Activated CD8-positive, alpha-beta memory T cell treated with anti-CD3 and anti-CD28 coated beads for 24 hours (primary cell): ENCODE data around the gene PCGF1.
A peak's percentile ranks its signal among the peaks of the same experiment; 100 is the strongest.

ENCODE experiments used
- DNase-seq: peaks from one replicate; pipeline ENCODE4 v3.0.0-alpha.2; 2020

PCGF1 gene

DNA sequence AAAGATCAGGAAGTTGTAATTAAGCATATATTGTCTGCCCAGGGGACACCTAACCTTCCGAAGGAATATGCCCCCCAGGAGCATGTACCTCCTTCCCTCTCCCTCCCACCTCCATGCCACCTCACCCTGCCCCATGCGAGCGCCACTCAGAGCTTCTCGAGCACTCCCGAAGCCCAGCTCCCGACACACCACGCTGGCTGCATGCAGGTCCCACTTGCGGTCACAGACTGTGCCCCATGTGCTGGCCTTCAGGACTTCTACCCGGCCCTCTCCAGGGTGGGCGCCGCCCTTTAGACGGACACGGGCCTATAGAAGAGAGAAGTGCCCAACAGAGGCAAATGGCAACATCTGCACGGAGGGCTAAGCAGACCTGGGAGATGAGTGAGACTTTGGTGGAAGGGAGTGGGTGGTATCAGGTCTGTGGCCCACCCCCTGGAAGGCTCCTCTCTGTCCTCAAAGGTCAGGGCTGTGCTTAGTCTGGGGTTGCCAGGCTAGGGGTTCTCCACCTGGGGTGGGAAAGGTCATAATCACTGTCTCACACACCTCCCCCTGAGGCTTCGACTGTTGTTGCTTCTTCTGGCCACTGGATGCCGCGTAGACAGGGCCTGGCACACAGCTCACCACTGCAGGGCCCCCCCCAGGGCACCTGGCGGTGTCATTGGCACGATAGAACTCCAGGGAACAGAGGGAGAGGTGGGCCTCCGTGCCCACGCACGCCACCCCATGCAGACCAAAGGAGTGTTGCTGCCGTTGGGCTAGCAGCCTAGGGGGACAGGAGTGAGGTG is 28.9 kb upstream of the PCGF1 start:
- DNase-seq: no peak

DNA sequence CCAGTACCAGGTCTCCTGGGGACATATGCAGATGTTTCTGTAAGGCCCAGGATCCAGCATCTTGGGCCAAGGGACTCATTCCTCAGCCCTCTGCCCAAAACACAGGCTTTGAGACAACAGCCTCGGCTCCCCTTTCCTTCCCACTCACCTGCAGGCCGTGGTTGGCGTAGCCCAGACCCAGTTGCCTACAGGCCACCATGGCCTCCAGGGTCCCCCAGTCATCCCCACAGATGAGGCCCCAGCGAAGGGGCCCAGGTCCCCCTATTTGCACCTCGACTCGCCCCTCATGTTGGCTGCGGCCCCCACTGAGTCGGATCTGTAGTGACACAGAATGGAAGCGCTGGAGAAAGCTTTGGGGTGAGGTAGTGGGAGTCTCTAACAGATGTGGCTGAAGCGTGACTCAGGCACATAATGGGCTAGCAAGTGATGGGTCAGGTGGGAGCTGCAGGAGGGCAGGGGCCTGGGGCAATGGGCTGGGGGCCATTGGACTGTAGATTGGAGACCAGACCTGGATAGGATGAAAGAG is 28.0 kb upstream of the PCGF1 start:
- DNase-seq: no peak

DNA sequence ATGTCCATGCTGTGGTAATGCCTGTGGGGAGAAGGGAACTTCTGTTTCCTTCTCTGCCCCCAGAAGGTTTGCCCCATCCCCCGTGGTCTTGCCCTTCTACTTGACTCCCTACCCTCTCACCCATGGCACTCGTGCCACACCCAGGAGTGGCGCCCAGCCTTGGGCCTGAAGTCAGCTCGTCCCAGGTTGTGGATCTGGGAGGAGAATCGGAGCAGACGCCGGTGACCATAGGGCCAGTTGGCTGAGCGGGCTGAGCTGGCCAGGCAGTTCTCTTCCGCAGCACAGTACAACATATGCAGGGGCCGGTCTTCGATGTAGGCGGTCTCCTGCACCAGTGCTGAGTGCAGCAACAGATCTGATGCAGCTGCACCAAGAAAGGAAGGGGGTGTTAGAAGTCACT is 26.9 kb upstream of the PCGF1 start:
- DNase-seq: no peak

DNA sequence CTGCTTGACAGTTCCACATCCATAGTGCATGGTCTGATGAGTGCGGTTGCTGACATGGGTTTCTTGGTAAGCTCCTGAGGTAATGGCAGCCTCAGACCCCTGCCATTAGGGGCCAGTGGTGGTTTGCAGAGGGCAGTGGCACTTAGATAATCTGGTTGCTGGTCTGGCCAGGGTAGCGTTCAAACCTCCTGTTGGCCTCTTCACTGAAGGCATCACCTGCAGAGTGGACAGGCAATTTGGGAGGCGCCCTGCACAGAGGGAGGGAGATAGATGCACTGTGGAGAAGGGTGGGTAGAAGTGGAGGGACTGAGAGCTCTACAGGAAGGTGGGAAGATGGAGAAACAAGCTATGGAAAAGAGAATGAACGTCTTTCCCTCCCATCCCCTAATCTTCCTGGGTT is 26.0 kb upstream of the PCGF1 start:
- DNase-seq: no peak

DNA sequence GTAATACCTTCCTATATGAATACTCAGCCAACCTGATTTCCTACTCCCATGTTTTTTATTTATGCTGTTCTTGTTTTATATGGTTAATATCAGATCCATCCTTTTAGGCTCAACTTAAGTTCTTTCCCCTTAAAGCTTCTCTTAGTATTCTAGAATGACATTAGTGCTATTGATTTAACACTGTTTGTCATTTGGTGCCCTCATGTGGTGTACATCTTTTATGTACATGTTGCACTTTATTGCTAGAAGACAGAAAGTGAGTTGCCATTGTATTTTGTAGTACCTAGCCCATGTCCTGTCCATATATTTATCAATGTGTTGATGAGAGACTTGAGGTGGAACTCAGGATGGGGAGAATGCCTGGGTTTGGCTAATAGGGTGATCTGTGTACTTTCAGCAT is 24.7 kb upstream of the PCGF1 start:
- no peak for DNase-seq

DNA sequence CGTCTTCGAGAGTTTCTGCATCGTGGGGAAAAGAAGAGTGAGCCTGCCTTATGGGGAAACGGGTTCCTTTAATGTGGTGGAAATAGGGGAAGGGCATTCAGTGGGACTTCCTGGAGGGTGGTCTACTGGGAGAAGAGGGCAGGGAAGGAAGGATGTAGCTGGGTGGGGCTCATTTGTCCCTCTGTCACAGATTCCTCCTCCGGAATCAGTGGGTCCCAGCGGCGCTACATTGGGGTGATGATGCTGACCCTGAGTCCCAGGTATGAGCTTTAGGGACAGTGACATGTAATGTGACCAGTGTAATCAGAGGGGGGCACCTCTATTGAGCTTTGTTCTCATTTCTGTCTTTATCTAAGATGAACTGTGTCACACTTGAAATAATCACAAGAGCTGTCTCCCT is 24.2 kb upstream of the PCGF1 start:
- no peak for DNase-seq

DNA sequence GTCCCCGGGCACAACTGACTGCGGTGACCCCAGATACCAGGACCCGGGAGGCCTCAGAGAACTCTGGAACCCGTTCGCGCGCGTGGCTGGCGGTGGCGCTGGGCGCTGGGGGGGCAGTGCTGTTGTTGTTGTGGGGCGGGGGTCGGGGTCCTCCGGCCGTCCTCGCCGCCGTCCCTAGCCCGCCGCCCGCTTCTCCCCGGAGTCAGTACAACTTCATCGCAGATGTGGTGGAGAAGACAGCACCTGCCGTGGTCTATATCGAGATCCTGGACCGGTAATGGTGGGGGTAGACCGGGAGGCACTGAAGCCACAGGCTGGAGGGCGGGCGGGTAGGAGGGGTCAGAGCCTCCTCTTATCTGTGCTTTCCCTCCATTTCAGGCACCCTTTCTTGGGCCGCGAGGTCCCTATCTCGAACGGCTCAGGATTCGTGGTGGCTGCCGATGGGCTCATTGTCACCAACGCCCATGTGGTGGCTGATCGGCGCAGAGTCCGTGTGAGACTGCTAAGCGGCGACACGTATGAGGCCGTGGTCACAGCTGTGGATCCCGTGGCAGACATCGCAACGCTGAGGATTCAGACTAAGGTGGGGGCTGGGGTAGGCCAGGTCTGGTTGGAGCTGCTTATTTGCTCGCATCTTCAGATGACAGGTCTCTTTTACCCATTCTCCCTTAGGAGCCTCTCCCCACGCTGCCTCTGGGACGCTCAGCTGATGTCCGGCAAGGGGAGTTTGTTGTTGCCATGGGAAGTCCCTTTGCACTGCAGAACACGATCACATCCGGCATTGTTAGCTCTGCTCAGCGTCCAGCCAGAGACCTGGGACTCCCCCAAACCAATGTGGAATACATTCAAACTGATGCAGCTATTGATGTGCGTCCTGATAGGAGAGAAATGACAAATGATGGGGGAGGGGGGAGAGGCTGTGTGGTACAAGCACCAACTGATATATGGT is 23.0 kb upstream of the PCGF1 start:
- DNase-seq: peak; percentile 82

DNA sequence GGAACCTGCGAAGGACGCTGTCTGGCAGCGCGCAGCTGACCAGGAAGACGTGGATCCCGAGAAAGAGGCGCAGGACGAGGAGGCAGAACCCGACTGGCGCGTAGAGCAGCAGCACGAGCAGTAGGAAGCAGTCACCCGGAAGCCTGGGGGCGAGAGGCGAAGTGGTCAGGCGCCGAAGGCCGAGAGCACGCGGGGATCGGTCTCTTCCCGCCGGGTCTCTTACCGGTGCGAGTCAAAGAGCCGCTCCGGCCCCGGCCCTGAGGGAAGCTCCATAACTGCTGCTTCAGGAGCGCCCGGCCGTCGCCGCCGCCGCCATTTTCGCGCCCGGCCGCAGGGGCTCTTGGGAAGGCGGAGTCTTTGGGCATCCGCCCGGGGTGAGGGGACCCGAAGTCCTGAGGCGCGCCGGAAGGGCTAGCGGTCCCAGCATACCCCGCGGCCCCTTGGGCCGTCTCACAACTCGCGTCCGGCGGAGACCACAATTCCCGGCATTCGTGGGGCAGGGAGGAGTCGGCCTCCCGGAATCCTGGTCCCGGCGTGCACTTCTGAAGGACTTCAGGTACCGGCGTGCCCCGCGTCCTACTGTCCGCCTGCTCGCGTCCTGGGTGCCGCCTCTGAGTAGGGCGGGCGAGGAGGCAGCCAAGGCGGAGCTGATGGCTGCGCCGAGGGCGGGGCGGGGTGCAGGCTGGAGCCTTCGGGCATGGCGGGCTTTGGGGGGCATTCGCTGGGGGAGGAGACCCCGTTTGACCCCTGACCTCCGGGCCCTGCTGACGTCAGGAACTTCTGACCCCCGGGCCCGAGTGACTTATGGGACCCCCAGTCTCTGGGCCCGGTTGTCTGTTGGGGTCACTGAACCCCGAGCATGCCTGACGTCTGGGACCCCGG is 22.1 kb upstream of the PCGF1 start, which contains the start of the genes AUP1 and HTRA2:
Gene AUP1 (minus strand): TSS at position 350 of the 882 bp plus-strand sequence. CDS start 77 bp downstream, at position 273.
Gene HTRA2 (plus strand): TSS at position 577 of the 882 bp plus-strand sequence. CDS start 74 bp downstream, at position 651.
- DNase-seq: peak; percentile 96

DNA sequence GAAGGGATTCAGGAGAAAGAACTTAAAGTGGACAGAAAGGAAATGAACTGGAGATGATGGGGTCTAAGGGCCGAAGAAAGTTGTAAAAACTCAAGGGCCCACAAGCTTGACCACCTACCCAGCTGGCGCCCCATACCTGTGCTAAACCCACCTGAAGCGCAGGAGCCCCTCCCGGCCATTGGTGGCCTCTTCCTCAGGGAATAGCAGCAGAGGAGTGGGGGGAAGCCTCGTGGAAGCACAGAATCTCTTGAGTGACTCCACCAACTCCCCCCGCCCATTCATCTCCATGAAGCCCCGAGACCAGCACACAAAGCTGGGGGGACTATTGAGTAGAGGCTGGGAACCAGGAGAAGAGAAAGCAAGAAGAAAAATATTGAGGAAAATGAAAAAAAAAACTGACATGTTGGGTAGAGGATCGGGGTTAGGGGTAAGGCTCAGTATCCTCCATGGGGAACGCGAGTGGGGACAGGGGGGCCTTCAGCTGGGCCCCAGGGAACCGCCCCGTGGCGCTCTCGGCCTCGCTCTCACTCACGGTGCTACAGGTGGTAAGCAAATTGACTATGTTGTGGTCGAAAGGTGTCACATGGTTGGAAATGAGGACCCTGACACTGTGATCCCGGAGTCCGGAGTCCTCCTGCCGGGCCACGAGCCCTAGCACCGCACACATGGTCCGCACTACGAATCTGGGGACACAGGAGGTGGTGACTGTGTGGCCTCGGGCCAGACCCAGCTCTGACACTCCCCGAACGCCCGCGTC is 21.3 kb upstream of the PCGF1 start:
- DNase-seq: no peak

DNA sequence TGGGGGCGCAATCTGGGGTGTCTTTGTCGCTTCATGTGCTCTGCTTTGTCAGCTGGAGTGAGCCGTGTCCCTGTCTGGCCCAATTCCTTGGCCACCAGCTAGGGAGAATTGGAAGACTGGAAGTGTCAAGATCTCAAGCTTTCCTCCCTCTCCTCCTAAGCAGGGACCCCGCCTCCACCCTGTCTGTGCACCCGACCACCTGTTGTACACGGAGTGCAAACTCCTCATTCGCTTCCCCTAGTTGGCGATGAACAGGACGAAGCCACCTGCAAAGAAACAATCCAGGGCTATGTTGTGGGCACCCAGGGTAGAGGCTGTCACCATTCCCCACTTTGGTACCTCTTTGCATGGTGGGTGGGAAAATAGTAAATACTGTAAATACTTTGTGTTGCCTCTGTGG is 20.2 kb upstream of the PCGF1 start:
- DNase-seq: no peak

DNA sequence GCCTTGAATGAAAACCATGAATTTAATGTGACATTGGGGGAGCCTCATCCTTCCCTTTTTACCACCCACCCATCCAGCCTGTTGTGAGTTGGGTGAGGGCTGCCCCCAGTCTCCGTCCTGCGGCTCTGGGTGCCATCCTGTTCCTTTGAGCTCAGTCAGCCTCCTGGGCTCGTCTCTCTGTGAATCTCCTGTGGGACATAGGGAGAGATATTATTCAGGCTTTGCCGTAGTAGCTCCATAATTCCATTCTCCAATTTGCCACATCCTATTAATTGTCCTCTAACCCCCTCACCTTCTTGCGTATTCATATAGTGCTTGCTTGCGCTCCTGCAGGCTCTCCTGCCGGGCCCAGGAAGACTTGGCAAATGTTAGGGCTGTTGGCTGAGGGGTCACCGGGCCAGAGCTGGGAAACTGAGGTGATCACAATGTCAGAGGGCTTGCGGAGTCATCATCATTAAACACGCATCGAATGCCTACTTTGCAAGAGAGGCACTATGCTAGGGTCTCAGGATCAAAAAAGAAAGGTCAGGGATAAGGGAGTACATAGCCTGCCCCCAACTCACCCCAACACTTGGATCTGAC is 19.2 kb upstream of the PCGF1 start:
- DNase-seq: no peak

DNA sequence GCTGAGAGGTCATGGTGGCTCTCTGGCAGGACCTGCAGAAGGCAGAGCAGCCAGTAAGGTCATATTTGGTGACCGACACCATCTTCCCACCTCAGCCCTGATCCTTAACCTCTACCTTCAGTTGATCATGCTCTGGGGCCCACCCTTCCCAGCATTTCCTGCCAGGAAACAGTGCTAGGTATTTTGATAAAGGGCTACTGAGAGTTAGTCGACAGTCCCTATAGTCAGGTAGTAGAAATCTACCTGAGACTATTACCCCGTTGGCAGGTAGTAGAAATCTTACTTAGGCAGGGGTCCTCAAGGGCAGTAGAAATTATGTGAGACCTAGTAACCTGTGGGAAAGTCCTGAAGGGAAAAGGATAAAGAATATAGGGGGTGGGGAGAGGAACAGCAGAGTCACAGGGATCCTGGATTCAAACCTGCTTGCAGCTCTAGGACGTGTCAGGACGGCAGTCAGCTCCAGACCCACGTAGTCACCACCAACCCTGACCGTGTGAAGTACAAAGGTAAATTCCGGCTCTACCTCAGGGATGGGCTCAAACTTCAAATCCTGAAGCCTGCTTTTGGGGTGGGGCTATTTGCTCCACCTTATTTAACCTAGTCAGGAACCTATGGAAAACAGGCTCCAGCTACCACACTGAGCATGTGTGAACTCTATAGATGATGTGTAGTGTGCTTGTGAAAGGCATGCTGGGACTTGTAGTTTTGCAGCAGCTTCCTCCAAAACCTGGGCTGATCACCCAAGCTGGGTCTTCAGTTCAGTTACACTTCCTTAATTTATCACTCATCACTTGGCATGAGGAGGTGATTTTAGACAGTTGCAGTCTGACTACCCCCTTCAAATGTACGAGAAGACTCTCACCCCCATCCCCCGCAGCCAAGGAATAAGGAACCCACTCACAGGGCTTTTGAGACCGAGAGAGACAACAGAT is 18.5 kb upstream of the PCGF1 start, which contains the start of gene DQX1:
Gene DQX1 (minus strand): TSS at position 515 of the 932 bp plus-strand sequence. CDS start 502 bp downstream, at position 13.
- DNase-seq: no peak

DNA sequence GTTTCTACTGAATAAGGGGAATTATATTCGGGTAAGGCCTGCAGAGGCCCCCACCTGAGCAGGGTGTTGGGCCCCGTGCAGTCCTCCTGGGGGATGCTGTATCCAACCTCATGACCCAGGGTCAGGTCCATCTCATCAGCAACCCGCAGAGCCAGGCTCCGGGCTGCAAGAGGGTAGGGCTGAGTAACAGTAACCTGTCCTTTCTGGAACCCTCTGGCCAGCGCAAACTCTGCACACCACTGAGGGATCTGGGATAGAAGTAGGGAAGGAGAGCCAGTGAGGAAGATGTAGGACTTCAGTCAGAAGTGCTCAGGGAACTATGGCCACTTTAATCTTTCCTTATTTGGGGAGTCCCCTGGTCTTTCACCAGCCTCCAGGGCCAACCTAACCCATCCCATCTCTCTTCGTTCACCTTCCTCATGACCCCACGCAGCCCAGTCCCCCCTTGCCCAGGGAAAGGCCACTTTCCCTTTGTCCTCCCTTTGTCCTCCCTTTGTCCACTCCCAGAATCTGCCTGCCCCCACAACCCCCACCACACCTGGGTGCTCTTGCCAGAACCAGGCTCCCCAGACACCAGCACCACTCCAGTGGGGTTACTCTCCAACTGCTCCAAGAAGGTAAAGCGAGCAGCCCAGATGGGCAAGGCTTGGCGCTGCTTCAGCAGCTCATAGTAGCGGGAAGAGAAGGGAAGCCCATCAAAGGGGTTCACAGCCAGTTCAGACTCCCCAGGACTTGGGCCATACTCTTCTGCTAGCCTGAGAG is 17.6 kb upstream of the PCGF1 start:
- no peak for DNase-seq

DNA sequence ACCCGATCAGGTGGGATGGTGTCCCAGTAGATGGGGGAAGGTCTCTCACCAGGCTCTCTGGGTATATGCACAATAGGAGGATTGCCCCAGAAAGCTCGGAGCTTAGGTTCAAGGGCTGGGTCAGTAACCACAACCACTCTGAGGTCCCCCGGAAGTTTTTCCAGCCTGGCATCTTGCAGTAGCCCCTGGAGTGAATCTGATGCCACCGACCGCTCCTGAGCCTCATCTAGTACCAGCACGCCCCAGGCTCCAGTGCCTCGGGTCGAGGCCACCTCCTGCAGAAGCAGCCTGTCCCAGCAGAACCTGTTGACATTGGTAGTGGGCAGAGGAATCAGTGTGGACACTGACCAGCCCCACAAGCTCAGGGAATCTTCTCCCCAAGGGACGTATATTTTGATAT is 16.5 kb upstream of the PCGF1 start:
- DNase-seq: no peak

DNA sequence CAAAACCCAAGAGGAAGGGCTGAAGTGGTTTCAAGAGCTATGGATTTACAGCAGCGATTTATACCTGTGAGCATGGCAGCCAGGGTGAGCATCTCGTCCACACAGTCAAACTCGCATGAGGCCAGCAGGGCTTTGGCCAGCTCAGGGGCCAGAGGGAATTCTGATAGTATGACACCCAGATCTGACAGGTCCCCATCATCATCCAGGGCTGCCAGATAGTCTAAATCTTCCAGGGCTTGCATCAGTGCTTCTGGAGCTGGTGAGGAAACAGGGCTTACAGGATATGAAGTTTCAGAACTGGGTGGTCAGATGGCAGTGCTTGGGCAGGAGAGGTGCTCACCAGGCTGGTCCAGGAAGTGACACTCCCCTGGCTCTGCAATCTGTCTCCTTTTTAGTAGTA is 15.0 kb upstream of the PCGF1 start:
- no peak for DNase-seq

DNA sequence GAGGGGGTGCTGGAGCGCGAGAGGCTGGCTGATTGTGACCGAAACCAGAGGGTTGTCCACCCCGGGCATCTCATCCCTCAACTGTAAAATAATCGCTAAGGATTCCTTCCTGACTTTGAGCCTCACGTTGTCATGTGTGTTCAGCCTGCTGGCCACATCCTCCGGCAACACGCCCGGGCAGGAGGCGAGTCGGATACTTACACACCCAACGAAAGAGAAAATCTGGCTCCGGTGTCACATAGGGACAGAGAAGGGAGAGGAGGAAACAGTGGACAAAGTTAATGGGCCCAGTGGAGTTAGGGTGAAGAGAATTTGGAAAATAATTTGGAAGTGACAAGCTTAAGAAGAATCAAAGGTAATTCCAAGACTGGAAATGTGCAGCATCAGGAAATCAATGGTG is 9.2 kb upstream of the PCGF1 start:
- DNase-seq: no peak

DNA sequence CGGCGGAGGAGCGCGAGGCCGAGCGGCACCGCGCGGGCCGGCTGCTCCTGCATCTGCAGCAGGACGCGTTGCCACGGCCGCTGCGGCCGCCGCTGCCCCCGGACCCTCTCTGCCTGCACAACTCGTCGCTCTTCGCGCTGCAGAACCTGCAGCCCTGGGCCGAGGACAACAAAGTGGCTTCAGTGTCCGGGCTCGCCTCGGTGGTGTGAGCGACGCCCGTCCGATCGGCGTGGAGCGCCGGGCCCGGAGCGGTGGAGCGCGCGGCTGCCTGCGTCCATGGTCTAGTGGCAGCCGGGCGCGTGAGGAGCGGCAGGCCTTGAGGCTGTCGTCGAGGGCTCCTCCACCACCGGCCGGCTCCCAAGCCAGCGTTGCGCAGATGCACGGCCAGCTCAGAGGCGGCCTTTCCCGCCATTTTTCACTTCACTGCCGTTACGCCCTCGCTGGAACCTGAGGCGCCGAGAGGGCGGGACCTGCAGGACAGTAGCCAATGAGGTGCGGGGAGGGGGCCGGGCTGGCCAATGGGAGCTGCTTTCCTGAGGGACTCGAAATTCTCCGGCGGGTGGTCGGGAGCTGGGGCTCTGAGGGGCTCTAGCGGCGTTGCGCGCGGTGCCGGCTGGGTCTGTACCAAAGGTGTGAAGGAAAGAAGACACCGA is 8.6 kb upstream of the PCGF1 start:
- peak; percentile 91 for DNase-seq

DNA sequence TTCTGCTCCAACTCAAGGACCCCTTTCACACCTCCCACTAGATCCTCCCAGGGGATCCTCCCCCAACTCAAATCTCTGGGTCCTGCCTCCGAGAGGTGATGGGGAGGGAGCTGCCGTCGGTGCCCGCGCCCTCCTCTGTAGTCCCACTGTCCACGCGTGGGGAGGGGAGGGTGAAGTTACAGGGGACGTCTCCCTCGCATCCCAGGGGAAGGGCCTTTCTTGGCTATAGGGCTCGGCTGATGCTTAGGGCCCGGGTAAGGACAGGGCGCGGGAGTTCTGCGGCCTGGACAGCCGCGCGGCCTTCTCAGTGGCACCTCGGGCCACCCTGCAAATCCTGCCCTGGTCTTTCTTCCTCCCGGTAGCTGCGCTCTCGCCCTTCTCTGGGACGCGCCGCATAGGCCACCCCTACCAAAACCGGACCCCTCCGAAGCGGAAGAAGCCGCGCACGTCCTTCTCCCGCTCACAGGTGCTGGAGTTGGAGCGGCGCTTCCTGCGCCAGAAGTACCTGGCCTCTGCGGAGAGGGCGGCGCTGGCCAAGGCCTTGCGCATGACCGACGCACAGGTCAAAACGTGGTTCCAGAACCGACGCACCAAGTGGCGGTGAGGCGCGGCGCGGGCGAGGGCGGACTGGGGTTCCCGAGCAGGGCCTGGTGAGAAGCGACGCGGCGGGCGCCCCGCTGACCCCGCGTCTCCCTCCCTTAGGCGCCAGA is 7.9 kb upstream of the PCGF1 start:
- DNase-seq: no peak
